Pericardium fibroblast (primary cell): ENCODE results near the gene TRIM10. TPM values are rescaled to one million over a fixed set of nuclear protein-coding genes. Genes with fewer than 3 reads are reported as not detected.

Experiments used
- total RNA-seq: library from RNA; depleted of rRNA; stranded (reverse); fragments of >200 nt; gene quantifications from 2 replicates; pipeline ENCODE4 v1.2.3, GENCODE V29; 2015

TRIM10 gene
- not detected in 2 replicates for total RNA-seq

GRCh38 chr6:30160785-30161531 is at the start of gene TRIM10:
TSS of gene TRIM10 (minus strand) at chr6:30161211. CDS start at chr6:30160858, 353 bp downstream.

DNA sequence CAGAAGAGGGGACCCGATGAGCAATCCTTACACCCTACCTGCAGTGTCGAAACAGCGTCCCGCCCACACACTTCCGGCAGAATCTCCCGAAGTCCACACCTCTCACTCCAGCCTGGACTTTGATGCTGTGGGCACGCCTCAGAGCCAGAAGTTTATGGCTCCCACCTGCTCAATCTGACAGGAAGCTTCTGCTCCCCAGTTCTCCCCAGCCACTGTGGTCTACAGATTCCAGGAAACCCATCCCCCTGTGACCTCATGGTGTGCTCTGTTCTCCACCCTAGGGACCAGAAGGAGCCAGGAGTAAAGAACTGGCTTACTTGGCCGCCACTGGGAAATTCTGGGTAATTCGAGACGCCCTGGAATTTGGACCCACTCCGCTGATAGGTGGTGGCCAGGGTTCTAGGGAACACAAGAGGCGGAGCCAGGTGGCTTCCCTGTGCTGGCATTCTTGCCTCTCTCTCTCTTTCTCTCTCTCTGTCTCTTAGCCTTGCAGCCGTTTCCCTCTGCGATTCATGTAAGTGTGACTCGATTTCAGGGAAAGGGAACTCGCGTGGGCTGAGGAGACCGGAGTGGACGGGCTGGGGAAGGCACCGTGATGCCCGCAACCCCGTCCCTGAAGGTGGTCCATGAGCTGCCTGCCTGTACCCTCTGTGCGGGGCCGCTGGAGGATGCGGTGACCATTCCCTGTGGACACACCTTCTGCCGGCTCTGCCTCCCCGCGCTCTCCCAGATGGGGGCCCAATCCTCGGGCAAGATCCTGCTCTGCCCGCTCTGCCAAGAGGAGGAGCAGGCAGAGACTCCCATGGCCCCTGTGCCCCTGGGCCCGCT is 2.3 kb upstream of the TRIM10 start, which contains the start of gene TRIM15:
Gene TRIM15, plus strand, starts transcription at position 457 of the 828 bp plus-strand sequence. Its CDS starts 139 bp downstream, at position 596.

GRCh38 chr6:30135757-30136156 is 25.3 kb downstream of the TRIM10 start, which contains the start of gene TRIM40:
TSS of gene TRIM40 (plus strand) at chr6:30136140. CDS start at chr6:30137037, 897 bp downstream.

DNA sequence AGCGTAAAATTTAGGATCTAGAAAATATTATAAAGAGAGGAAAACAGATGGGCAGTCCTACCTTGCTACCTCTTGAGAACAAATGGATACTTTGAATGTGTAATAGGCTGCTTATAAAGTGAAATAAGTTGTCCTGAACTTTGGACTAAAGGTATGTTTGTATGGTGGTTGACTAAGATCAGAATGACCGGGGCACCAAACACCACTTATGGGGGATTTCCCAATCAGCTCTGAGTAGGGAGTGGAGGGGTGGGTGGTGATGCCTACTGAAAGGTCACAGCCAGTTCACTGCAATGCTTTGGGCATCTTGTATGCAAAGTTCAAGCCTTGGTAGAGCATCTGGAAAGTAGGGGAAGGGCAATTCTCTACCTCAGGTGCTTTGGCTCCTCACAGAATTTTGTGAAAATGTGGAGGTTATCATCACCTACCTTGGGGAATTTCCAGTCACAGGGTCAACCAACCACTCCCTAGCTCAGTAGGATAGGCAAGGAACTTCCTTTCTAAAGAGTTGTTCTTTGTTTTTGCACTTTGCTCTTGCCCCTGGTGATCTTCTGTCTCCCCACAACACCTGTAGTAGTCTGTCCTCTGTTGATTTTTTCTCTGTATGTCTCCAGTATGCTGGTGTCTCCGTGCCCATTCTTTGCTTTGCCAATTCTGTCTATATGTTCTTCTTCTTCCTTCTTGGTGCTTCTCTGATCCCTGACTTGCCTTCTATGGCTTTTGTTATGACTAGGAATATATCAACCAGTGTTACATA is 47.8 kb downstream of the TRIM10 start, which contains the start of gene TRIM31:
Gene TRIM31, minus strand, starts transcription at position 88 of the 757 bp plus-strand sequence. CDS start 285 bp downstream, outside the sequence.

Other genes starting within 250 kb of the TRIM10 start
- gene HLA-A, start 218.7 kb downstream of the TRIM10 start, total RNA-seq = 292 and 331 TPM in 2 replicates
- gene POLR1H, start 99.9 kb downstream of the TRIM10 start, total RNA-seq = 23.1 and 26.1 TPM in 2 replicates
- gene PPP1R11, start 94.0 kb downstream of the TRIM10 start, total RNA-seq = 24.4 and 29.3 TPM in 2 replicates
- gene RNF39, start 85.4 kb downstream of the TRIM10 start, total RNA-seq = not detected in 2 replicates
- gene TRIM31, start 48.1 kb downstream of the TRIM10 start, total RNA-seq = not detected in 2 replicates
- not detected in 2 replicates for gene TRIM40, start 25.1 kb downstream of the TRIM10 start, total RNA-seq
- gene TRIM15, start 2.3 kb upstream of the TRIM10 start, total RNA-seq = not detected in 2 replicates
- 16.3 and 34.9 TPM in 2 replicates for gene TRIM26, start 52.2 kb upstream of the TRIM10 start, total RNA-seq
- 5.1 and 5.4 TPM in 2 replicates for gene TRIM39, start 165.7 kb upstream of the TRIM10 start, total RNA-seq
- 56.9 and 69.9 TPM in 2 replicates for gene RPP21, start 183.9 kb upstream of the TRIM10 start, total RNA-seq